Pons (tissue), 1 donor: Measurements from ENCODE around the gene LYZL6.
"Not testable (repeated sequence)": the region's sequence is repeated elsewhere in the genome, so short reads cannot be mapped to it uniquely, and the experiment has no call there.

ENCODE experiments used
- DNase-seq: peaks from one replicate; pipeline ENCODE4 v3.0.0-alpha.2; 2016; ENCODE audit warnings: low spot score

Gene LYZL6

DNA sequence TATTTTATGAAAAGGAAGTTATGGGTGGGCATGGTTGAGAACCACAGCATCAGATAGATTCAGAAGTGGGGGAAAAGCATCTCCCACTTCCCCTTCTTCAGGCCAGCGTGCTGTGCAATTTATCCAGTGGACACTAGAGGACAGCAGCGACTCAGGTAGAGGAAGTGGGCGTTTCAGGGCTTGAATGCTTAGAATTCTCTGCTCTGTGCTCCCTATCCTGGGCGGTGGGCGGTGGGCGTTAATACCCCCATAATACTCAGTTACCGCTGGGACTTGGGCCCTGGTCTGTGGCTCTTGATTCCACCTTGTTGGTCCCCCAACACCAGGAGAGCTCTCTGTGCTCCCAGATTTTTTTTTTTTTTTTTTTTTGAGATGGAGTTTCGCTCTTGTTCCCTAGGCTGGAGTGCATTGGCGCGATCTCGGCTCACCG, 3.7 kb upstream of the LYZL6 start:
- peak; percentile 36 for DNase-seq

DNA sequence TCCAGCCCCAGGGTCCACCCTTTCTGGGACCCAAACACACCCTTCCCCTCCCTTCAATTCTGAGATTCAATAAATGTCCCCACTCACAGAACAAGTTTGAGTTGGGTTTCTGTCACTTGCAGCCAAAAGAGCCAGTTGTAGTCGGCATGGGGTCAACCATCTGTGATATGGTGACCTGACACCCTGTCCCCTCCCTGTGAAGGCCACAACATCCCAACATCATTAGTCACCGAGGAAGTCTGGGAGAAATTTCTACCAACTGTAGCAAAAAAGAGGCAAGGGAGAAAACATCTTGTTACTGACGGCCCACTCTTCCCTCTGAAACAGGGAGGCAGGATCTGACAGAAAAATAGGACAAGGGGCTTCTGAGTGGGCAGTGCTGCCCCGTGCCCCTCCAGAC, 638 bp upstream of the LYZL6 start:
- DNase-seq, result no peak

DNA sequence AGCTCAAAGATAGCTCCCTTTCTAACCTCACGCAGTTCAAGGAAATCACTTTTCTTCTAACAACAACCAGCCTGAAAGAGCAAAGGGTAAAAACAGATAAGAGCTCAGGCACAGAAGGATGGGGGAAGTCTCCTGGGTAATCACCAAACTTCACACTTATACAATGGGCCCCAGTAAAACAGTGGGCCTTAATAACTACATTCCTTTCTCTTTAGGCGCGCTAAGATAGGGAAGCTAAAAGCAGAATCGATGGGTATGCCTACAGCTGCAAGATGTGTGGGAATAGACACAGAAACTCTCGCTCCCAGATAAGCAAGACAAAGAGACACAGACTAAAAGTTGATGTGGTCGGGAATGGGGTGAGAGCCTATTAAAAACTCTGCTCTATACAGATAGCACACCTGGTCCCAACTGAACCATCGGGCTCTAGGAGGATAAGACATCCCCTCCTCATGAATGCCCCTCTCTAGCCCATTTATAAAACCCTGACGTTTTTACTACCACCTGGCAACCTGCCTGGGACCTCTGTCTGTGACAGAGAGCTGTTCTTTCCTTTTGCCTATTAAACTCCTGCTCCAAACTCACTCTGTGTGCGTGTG, 826 bp downstream of the LYZL6 start:
- no peak for DNase-seq

DNA sequence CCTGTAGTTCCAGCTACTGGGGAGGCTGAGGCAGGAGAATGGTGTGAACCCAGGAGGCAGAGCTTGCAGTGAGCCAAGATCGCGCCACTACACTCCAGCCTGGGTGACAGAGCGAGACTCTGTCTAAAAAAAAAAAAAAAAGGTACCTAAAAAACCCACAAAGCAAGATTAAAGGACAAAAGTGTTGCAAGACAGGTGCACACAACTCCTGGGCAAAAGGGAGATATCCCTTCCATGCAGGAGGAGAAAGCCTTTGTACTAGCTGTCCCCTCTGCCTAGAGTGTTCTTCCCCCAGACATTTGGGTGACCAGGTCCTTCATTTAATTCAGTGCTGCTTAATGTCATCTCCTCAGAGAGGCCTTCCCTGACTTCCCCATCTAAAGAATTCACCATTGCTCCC, 5.0 kb downstream of the LYZL6 start:
- DNase-seq, result not testable (repeated sequence)

DNA sequence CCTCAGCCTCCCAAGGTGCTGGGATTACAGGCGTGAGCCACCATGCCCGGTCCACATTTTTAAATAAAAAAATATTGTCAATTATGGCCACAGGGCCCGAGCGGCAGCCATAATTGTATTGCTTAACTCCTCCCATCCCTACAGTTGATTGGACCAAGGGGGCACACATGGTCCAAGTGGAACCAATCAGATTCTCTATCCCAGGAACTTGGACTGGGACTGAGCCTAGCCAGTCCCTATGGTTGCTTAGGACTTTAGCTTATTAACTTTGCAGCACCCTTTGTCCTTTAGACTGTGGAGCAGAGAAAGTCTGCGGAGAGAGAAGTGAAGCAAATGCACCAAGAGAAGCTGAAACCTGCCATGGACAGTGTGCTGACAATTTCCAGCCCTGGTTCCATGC, 7.5 kb downstream of the LYZL6 start:
- DNase-seq, result no peak

DNA sequence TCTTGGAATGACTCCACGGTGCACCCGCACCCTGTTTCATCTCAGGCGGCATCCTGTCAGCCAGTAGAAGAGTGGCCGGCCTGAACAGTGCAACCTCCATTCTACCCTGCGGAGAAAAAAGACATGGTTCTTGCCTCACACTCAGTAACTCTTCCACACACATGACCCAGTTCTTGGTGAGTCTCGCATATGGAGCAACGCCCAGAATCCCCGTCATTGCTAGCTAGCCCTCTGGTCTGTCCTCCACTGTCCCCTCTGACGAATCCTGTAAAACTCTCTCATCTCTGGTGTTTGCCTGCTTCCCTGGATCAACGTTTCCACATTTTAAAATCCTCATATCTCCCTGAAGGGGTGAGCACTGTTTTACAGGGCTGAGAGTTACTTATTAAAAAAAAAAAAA, 8.8 kb downstream of the LYZL6 start:
- no peak for DNase-seq

DNA sequence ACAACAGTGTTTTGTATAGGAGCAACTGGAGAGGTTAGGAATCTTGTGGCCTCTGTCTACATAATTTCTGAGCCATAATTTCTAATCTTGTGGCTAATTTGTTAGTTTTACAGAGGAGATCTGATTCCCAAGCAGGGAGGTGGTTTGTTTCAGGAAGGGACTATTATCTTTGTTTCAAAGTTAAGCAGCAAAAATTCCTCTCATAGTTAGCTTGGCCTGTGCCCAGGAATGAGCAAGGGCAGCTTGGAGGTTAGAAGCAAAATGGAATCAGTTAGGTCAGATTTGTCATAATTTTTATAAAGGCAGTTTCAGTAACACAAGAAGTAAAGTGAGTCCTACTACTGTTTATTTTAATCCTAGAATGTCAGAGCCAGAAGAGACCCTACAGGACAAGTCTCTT, 10.9 kb downstream of the LYZL6 start:
- DNase-seq, result no peak

DNA sequence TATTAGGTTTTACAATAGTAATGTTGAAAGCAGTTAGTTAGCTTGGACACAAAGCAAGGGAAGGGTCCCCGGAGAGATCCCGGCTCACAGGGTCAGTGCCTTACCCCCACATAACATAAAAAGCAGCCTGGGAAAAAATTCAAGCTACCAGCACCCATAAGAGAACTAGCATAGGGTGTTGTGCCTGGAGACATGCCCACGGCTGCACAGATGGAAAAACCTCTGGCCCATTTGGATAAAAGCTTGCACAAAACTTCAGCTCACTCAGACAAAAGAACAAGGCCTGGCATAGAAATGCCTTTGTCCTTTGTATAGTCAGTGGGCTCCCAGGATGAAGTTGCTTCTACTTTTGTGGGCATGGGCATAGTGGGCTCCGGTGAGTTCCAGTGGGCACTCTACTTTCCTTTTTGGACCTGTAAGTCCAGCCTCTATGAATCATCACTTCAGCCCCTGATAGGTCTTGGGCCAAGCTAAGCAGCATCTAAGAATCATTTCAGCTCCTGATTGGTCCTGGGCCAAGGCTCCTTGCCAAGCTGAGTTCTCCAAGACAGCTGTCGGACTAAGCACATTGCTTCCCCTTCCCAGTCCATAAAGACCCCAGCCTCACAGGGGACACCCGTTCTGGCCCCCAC, 11.6 kb downstream of the LYZL6 start:
- DNase-seq, result peak; percentile 35

DNA sequence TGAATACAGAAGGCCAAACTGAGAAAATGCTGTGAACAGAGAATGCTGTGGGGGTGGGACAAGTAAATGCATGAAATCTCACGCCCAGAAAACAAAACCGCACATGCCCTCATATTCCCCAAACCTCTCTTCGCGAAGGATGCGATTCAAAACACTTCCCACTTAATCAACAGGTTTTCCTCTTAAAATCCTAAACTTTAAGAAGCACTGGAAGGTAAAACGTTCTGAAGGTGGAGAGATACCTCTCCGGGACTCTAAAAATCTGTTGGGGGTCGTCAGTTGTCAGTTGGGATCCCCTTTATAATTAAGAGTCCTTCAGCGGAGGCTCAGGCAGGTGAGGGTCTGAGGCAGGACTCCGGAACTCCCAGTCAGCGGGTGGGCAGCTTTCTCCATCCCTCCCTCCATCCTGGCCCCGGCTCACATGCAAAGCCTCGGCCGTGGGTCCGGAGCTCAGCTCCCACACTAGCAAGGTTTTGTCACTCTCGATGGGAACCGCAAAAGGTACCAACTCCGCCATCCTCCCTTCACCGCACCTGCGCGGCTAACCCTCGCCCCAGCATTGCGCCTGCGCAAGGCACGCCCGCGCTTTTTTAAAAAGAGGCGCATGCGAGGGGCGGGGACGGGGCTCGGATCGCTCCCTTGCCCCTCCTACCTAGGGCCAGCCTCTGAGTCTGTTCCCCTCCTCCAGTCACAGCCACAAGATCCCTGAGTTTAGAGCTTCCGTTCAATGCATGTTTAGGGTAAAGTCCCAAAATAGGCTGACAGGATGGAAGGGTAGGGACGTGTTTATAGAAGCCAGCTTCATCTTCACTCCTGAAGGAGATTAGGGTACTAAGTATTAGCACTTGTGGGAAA, 13.1 kb downstream of the LYZL6 start, which contains the start of gene RDM1:
TSS of gene RDM1 (minus strand) at position 563 of the 855 bp plus-strand sequence. CDS start at position 517, 46 bp downstream.
- peak; percentile 6 for DNase-seq

DNA sequence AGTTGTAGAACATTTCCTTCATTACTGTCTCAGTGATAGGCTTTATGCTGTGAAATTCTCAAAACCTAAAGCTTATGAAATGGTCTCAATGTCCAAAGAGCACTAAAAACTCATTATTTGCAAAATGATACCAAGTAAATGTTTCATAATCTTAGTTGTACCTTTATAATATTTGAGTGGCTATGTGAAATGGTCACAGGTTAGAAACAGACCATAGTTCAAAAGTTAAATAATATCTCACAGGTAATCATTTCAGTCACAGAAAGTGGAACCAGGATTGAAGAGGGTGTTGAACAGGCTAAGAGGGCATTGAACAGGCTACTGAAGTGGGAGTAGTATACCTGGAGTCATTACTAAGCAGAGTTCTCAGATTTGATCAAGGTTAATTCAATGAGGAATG, 15.8 kb downstream of the LYZL6 start:
- DNase-seq, result no peak

DNA sequence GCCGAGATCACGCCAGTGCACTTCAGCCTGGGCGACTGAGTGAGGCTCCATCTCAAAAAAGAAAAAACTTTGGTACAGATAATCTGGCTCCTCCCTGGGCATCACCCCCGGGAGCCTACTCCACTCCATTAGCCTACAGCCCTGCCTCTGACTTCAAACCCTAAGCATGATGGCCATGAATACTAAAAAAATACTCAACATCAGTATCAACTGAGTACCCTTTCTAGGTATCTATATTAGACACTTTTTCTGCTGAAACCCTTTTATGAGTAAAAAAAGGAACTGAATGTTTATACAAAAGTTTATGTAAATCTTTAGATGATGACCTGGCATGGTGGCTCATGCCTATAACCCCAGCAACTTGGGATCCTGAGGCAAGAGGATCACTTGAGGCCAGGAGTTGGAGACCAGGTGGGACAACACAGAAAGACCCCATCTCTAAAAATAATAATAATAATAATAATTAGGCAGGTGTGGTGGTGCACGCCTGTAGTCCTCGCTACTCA, 19.9 kb downstream of the LYZL6 start:
- no peak for DNase-seq

DNA sequence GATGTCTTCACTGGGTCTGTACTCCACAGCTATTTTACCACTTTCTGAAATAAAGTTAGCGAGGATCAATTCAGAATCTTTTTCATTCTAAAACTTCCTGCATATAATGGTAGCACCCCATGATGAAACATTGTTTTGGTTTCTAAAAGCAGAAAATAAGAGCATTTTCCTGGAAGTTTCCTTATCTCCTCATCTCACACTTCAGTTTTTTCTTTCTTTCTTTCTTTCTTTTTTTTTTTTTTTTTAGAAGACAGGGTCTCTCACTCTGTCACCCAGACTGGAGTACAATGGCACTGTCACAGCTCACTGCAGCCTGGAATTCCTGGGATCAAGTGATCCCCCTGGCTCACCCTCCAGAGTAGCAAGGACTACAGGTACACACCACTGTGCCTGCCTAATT, 23.3 kb downstream of the LYZL6 start:
- no peak for DNase-seq

DNA sequence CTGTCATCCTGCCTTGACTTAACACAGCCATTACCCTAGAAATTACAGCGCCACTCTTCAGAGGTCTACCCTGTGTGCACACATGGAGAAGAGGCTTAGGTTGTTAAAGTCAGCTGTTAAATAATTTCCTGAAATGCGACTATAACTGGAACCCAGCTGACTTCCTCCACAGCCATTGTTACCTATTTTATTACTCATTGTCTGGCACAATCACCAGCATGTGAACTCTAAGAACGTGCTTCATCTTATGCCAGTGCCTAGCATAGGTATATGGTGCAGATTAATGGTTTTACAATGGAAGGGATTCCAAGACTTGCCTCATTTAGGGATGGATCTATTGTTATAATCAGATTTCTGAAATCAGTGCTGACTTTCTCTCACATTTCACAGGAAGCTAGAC, 24.8 kb downstream of the LYZL6 start:
- DNase-seq, result no peak

DNA sequence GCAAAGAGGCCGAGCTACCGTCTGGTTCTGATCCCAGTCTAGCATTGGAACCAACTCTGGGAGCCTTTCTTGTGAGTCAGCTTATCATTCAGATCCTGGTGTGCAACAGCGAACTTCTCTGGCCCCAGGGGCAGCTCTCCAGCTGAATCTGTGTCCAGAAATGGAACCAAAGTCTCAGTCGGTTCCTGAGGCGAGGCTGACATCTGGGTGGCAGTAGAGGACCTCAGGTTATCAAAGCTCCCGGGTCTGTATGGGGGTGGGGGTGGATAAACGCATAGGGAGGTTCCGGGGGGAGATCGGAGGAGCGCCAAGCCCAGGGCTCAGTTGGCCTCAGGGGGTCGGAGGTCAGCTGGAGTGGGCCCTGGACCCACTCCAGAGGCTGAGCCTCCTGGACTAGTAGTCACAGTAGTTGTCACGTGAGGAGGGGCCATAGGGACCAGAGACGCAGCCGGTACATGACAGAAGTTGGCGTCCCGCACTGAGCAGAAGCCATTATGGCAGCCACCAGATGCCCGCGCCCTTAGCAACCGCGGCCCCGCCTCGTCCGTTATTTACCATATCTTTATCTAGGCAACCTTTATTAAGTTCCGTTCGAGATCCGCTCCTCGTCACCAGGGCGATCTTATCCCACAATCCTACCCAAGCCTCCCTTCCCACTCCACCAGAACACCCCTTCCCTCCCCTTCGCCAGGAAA, 25.8 kb downstream of the LYZL6 start:
- DNase-seq, result no peak

DNA sequence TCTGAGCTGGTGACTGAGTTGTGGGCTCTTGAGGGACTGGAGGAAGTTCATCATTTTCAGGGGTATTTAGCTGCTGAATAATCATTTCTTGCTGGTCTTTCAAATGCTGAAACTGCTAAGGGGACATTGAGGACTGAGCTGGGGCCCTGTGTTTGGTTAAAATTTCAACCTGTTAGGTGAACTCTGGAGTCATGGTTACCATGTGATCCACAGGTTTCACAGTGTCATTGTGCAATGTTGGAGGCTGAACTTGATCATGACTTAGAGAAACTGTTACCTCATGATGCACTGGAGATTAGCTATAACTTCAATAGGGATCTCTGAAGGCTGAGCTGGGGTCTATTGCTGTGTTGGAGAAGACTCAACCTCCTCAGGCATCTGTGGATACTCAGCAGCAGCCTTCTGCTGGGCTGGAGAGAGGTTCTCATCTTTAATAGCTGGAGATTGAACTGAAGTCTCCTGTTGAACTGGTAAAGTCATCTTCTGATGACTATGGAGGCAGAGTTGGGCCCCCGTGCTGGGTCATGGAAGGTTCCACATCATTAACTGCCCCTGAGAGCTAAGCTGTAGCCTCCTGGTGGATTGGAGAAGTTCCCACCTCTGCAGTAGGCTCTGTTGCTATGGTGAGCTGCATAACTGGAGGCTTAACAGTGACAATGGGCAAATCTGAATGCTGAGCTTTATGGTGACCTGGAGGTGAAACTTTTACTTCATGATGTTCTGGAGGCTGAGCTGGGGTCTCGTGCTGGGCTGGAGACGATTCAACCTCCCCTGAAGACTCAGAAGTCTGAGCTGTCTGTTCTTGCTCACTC, 28.2 kb downstream of the LYZL6 start:
- DNase-seq, result no peak

DNA sequence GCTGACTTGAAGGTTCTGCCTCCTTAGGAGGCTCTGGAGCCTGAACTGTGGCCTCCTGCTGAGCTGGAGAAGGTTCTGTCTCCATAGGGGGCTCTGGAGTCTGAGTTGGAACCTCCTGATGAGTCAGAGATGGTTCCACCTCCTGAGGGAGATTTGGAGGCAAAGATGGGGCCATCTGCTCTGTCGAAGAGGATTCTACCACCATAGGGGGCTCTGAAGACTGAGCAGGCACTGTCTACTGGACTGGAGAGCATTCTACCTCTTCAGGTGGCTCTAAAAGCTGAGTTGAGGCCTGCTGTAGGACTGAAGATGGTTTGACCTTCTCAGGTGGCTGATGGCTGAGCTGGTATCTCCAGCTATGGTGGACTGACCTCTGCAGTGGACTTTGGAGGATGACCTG, 29.2 kb downstream of the LYZL6 start:
- no peak for DNase-seq

DNA sequence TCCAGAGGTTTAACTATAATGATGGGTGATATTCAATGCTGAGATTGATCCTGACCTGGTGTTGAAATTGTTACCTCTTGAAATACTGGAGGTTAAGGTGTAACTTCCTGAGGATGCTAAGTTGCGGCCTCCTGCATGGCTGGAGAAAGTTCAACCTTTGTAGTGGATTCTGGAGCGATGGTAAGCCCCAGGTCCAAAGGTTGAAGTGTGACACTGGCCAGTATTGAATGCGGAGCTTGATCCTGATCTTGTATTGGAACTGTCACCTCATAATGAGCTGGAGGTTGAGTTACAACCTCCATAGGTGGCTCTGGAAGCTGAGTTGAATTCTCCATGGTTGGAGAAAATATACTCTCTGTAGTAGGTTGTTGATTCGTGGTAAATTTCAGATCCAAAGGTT, 29.9 kb downstream of the LYZL6 start:
- no peak for DNase-seq

DNA sequence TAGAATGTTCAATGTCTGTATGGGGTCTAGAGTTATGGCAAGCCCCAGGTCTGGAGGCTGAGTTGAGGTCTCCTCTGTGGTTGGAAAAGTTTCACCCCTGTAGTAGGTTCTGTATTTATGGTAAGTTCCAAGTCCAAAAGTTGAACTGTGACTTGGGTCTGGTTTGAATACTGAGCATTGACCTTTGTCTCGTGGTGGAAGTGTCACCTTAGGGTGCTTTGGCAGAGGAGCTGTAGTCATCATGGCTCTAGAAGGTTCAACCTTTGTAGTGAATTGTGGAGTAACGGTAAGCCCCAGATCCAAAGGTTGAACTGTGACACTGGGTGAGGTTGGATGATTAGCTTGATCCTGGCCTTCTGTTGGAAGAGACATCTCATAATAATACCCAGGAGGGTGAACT, 30.6 kb downstream of the LYZL6 start:
- DNase-seq, result no peak

DNA sequence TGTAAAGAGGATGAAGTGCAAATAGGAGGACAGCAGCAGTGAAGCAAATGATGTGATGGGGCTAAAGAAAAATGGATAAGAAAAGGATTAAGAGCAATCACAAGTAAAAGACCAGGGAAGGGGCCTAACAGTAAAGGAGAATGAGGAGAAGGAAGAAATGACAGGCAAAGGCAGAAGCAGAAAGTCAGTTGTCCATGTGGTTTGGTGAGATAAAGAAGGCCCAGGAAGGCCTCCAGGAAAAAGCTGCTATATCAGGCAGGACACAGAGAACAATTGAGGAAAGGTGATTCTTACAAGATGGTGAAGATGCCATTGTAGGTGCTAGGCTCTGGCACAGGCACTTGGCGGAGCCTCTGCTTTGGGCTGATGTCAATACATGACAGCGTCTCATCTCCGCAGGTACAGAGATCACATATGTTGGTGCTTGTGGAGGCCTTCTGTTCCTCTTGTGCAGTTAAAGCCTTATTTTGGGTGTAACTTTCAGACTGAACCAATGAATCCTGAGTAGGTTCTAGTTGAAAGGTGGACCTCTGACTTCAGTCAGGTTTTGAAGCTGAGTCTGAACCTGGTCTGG, 31.1 kb downstream of the LYZL6 start:
- no peak for DNase-seq

DNA sequence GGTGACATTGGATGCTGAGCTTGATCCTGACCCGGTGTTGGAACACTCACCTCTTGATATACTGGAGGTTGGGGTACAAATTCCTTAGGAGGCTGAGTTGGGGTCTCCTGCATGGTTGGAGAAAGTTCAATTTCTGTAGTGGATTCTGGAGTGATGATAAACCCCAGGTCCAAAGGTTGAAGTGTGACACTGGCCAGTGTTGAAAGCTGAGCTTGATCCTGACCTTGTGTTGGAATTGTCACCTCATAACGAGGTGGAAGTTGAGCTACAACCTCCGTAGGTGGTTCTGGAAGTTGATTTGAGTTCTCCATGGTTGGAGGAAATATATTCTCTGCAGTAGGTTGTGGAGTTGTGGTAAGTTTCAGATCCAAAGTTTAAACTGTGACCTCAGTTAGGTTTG, 34.1 kb downstream of the LYZL6 start:
- no peak for DNase-seq

DNA sequence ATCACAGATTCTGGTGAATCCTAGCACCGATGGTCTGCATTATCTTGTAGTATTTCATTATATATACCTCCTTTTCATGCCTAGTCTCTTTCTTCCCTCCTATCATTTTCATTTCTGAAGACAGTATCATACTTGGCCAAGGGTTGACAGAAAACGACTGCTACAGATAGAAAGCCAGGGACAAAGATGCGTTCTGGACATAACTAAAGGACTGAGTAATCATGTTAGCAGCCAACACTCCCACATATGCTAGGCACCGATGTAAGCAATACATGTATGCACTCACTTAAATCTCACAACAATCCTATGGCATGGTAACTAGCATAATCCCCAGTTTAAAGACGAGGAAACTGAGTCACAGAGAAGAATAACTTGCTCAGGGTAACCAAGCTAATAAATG, 35.8 kb downstream of the LYZL6 start:
- no peak for DNase-seq
